Activated naive CD4-positive, alpha-beta T cell treated with anti-CD3 and anti-CD28 coated beads for 36 hours (primary cell): Measurements from ENCODE around the gene PWWP2B. TPM values are rescaled to one million over a fixed set of nuclear protein-coding genes. Genes with fewer than 3 reads are reported as not detected.

Source experiments
- CTCF ChIA-PET: fragments of 350-600 bp; sonication (Branson Sonifier 250); formaldehyde crosslinking; loops from one replicate; lab custom pipeline; 2021; ENCODE audit warnings: antibody characterized with exemption; lab: Charles Lee
- DNase-seq: peaks from one replicate; pipeline ENCODE4 v3.0.0-alpha.2; 2020
- H3K27ac Mint-ChIP-seq: one replicate; pipeline ENCODE4 v1.8.0; 2021; ENCODE audit warnings: mild to moderate bottlenecking, mixed read lengths
- H3K27me3 Mint-ChIP-seq: one replicate; pipeline ENCODE4 v1.8.0; 2021; ENCODE audit warnings: low read depth, mixed read lengths
- H3K36me3 Mint-ChIP-seq: one replicate; pipeline ENCODE4 v1.8.0; 2021; ENCODE audit warnings: low read depth, mixed read lengths
- H3K4me1 Mint-ChIP-seq: one replicate; pipeline ENCODE4 v1.8.0; 2021; ENCODE audit warnings: low read depth, mixed read lengths
- H3K4me3 Mint-ChIP-seq: one replicate; pipeline ENCODE4 v1.8.0; 2021; ENCODE audit warnings: mild to moderate bottlenecking, moderate library complexity, mixed read lengths
- H3K9me3 Mint-ChIP-seq: one replicate; pipeline ENCODE4 v1.8.0; 2021; ENCODE audit warnings: mixed read lengths
- intact Hi-C: fragments of 100-400 bp; cut with micrococcal nuclease; formaldehyde crosslinking; loops from one replicate; pipeline ENCODE4 v1.15.1; 2023
- total RNA-seq, 2 experiments: library from RNA; stranded (reverse); gene quantifications; one replicate each; pipeline ENCODE4 v1.2.3, GENCODE V29; 2021

The PWWP2B gene
- total RNA-seq, 2 experiments from 2014 or later = 1.5 to 2.2 TPM

DNA sequence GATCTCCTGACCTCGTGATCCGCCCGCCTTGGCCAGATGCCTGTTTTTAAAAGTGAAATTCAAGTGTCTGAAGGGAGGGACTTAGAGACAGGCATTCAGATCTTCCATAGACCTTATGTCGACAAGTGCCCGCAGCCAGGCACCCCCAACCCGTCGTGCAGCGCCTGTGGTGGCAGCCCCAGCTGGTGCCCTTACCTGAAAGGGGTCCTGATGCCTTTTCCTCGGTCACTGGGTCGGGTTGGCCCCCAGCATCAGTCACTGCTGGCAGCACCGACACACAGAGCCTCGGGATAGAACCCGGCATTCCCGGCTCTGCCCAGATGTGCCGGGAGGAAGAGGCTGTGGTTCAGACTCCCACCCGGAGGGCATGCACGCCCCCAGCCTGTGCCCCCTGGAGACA is 41.7 kb upstream of the PWWP2B start:
- H3K27ac Mint-ChIP-seq = no peak overlapping the region
- H3K27me3 Mint-ChIP-seq = no peaks in the 10 kb centered on the region
- intact Hi-C loops = no loop called here
- H3K36me3 Mint-ChIP-seq = no peaks in the 10 kb centered on the region
- no peak overlapping the region for H3K4me3 Mint-ChIP-seq
- H3K4me1 Mint-ChIP-seq = peaks cover 3% of the 10 kb centered on the region
- no peak for DNase-seq
- CTCF ChIA-PET = interaction anchor here (0.6 to 0.9 kb wide), 2 partner anchors 15 to 372 kb away, joined by 3 to 4 read pairs; no protein-coding TSS in a partner anchor
- H3K9me3 Mint-ChIP-seq = no peaks in the 10 kb centered on the region

DNA sequence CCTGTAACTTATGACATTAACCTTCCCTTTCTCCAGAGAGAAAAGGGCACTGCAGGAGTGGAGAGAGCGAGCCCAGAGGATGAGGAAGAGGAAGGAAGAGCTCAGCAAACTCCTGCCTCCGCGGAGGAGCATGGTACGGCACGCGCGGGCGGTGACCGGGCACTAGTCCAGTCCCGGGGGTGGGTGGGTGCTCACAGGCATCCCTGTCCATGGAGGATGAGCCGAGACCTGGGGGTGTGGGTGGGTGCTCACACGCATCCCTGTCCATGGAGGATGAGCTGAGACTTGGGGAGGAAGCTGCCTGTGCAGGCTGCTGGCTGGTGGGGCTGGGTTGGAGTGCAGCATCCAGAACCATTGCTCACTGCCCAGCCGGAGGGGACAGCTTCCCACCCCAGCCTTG is 41.2 kb upstream of the PWWP2B start:
- H3K4me3 Mint-ChIP-seq = no peak overlapping the region
- no peak for DNase-seq
- no peak overlapping the region for H3K27ac Mint-ChIP-seq
- CTCF ChIA-PET = interaction anchor here (1.0 kb wide), 1 partner anchor 58 kb away, joined by 3 read pairs; no protein-coding TSS in a partner anchor
- no peaks in the 10 kb centered on the region for H3K9me3 Mint-ChIP-seq
- peaks cover 3% of the 10 kb centered on the region for H3K4me1 Mint-ChIP-seq
- no peaks in the 10 kb centered on the region for H3K27me3 Mint-ChIP-seq
- intact Hi-C loops = no loop called here
- no peaks in the 10 kb centered on the region for H3K36me3 Mint-ChIP-seq

DNA sequence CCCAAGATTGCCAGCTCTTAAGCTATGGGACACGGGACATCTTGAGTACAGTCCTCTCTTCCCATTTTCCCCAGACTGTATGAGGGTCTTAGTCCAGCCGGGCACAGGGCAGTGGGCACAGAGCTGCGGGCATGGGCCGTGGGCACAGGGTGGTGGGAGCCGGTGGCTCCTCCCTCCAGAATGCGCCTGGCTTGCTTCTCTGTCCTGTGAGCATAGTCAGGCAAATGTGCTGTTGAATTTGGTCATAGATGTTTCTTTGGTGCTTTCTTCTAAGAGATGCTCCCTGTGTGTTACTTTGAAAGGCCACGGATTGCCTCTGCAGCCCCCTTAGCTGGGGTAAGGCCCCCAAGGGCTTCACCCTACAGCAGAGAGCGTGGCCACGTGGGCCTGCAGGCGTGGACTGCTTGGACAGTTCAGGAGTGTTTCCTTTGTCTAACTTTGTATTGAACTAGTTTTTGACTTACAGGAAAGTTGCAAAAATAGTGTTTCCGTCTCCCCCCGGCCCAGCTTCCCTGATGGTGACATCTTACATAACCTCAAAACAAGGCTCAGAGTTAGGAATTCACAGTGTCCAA is 40.3 kb upstream of the PWWP2B start:
- no peak for DNase-seq
- CTCF ChIA-PET = interaction anchor here (1.0 to 1.2 kb wide), 2 partner anchors 15 to 59 kb away, joined by 3 to 4 read pairs; no protein-coding TSS in a partner anchor
- Mint-ChIP-seq H3K36me3 (no peaks in the 10 kb centered on the region), H3K4me3 (no peak overlapping the region), H3K27me3 (no peaks in the 10 kb centered on the region), H3K4me1 (peaks cover 3% of the 10 kb centered on the region), H3K27ac (no peak overlapping the region), H3K9me3 (no peaks in the 10 kb centered on the region)
- intact Hi-C loops = no loop called here

GRCh38 chr10:132357286-132358058 is 39.5 kb upstream of the PWWP2B start:
- no peaks in the 10 kb centered on the region for H3K9me3 Mint-ChIP-seq
- H3K4me3 Mint-ChIP-seq = no peak overlapping the region
- intact Hi-C loops = no loop called here
- no peak for DNase-seq
- H3K27ac Mint-ChIP-seq = no peak overlapping the region
- H3K36me3 Mint-ChIP-seq = no peaks in the 10 kb centered on the region
- H3K4me1 Mint-ChIP-seq = peaks cover 3% of the 10 kb centered on the region
- no peaks in the 10 kb centered on the region for H3K27me3 Mint-ChIP-seq
- CTCF ChIA-PET = interaction anchor here (1.2 kb wide), 1 partner anchor 14 kb away, joined by 4 read pairs; no protein-coding TSS in a partner anchor

DNA sequence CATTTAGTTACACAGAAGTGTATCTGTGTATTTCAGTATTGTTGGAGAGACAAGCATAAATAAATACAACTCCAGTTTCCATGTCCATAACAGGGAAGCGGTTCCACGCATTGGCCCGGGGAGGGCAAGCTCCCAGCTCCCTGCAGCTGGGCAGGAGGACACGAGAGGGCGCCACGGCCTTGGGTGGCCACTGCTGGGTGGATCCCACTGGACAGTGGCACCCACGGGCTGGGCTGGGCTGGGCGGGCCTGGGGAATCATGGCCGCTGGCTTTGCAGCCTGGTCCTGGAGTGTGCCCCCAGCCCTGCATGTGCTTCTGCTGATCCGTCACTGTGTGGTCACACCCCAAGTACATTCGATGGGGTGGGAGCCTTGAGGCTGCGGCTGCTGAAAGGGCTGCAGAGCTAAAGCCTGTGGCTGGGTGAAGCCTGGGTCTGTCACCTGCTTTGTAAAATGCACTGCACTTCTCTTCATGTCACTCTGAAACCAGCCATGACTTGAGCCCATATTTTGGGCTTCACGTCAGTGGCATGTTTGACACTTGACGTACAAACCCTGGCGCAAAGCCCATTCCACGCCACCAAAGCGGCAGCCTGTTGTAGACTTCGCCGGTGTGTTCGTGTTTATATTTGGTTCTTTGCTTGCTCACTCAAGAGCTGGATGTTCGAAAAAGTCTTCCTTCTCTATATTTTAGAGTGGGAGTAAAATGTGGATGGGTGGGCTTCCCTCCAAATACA is 37.5 kb upstream of the PWWP2B start:
- no peaks in the 10 kb centered on the region for H3K27me3 Mint-ChIP-seq
- H3K27ac Mint-ChIP-seq = no peak overlapping the region
- CTCF ChIA-PET = interaction anchor here (0.8 to 1.9 kb wide), 3 partner anchors 14 to 87 kb away, joined by 3 to 5 read pairs (median 5); no protein-coding TSS in a partner anchor
- H3K36me3 Mint-ChIP-seq = no peaks in the 10 kb centered on the region
- no peak for DNase-seq
- H3K4me3 Mint-ChIP-seq = no peak overlapping the region
- intact Hi-C loops = no loop called here
- no peaks in the 10 kb centered on the region for H3K4me1 Mint-ChIP-seq
- no peaks in the 10 kb centered on the region for H3K9me3 Mint-ChIP-seq

GRCh38 chr10:132360766-132361447 is 36.1 kb upstream of the PWWP2B start:
- H3K27ac Mint-ChIP-seq = no peak overlapping the region
- peak; percentile 31 for DNase-seq
- CTCF ChIA-PET = interaction anchor here (0.5 to 1.9 kb wide), 10 partner anchors 10 to 277 kb away, joined by 3 to 6 read pairs (median 4); no protein-coding TSS in a partner anchor
- no peaks in the 10 kb centered on the region for H3K27me3 Mint-ChIP-seq
- H3K9me3 Mint-ChIP-seq = no peaks in the 10 kb centered on the region
- intact Hi-C loops = no loop called here
- no peak overlapping the region for H3K4me3 Mint-ChIP-seq
- H3K4me1 Mint-ChIP-seq = no peaks in the 10 kb centered on the region
- no peaks in the 10 kb centered on the region for H3K36me3 Mint-ChIP-seq

DNA sequence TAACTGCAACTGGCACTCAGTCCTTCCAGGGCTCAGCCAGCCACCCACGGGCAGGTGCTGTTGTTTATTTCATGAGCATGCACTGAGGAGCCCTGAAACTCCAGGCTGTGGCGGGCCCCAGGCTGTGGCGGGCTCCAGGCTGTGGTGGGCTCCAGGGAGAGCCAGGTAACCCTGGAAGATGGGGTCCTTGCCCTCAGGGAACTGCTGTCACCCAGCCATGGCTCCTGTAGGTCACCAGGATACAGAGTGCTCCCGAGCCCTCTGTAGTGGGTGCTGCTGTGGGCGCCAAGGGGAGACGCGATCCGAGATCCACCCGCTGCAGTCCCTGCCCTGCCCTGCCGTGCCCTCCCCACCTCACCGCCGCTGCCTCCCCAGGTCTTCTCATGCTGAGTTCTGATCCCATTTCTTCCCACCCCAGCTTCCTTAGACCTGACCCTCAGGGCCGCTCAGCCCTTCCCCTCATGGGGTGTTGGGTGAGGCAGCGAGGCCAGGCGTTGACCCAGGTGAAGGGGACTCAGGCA is 35.4 kb upstream of the PWWP2B start:
- no peak overlapping the region for H3K4me3 Mint-ChIP-seq

DNA sequence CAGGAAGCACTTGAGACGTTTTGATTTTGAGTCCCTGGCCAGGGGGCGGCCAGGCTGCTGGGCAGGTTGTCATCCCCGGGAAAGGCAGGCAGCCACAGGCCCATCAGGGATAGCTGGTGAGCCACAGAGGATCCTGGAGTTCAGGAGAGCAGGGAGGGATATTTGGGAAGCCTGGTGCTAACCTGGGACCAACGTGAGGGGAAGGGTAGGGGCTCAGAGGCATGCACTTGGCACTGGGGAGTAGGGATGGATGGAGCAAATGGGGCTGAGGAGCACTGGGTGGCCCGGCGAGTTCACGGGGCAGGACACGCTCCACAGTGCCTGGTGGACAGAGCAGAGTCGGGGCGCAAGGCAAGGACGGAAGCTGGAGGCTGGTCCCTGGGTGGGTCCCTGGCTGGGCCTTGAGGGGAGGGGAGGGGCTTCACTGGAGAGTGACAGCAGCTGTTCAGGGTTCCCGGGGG is 34.8 kb upstream of the PWWP2B start:
- Mint-ChIP-seq H3K4me3 (no peak overlapping the region), H3K27ac (no peak overlapping the region), H3K27me3 (no peaks in the 10 kb centered on the region), H3K9me3 (no peaks in the 10 kb centered on the region), H3K36me3 (no peaks in the 10 kb centered on the region), H3K4me1 (no peaks in the 10 kb centered on the region)
- intact Hi-C loops = no loop called here
- DNase-seq = no peak
- CTCF ChIA-PET = interaction anchor here (1.1 kb wide), 1 partner anchor 9 kb away, joined by 3 read pairs; no protein-coding TSS in a partner anchor

More for the DNA sequence above, 35.4 kb upstream of the PWWP2B start:
- intact Hi-C loops = no loop called here
- Mint-ChIP-seq H3K27me3 (no peaks in the 10 kb centered on the region), H3K27ac (no peak overlapping the region), H3K36me3 (no peaks in the 10 kb centered on the region), H3K9me3 (no peaks in the 10 kb centered on the region), H3K4me1 (no peaks in the 10 kb centered on the region)
- DNase-seq = no peak
- CTCF ChIA-PET = interaction anchor here (0.5 to 1.7 kb wide), 7 partner anchors 9 to 138 kb away, joined by 3 to 6 read pairs (median 4); no protein-coding TSS in a partner anchor

- H3K27ac Mint-ChIP-seq = no peak overlapping the region
- no peak overlapping the region for H3K4me3 Mint-ChIP-seq
- H3K9me3 Mint-ChIP-seq = no peaks in the 10 kb centered on the region
- no peaks in the 10 kb centered on the region for H3K27me3 Mint-ChIP-seq
- no peak for DNase-seq
- H3K4me1 Mint-ChIP-seq = no peaks in the 10 kb centered on the region
- CTCF ChIA-PET = no interaction called here
- H3K36me3 Mint-ChIP-seq = no peaks in the 10 kb centered on the region
- intact Hi-C loops = no loop called here
Observed at GRCh38 chr10:132363376-132363775, 33.6 kb upstream of the PWWP2B start.

GRCh38 chr10:132363921-132364593 is 32.9 kb upstream of the PWWP2B start:
- no peak for DNase-seq
- H3K36me3 Mint-ChIP-seq = no peaks in the 10 kb centered on the region
- intact Hi-C loops = no loop called here
- no peaks in the 10 kb centered on the region for H3K27me3 Mint-ChIP-seq
- no peak overlapping the region for H3K27ac Mint-ChIP-seq
- H3K9me3 Mint-ChIP-seq = no peaks in the 10 kb centered on the region
- H3K4me1 Mint-ChIP-seq = no peaks in the 10 kb centered on the region
- no peak overlapping the region for H3K4me3 Mint-ChIP-seq
- CTCF ChIA-PET = no interaction called here

DNA sequence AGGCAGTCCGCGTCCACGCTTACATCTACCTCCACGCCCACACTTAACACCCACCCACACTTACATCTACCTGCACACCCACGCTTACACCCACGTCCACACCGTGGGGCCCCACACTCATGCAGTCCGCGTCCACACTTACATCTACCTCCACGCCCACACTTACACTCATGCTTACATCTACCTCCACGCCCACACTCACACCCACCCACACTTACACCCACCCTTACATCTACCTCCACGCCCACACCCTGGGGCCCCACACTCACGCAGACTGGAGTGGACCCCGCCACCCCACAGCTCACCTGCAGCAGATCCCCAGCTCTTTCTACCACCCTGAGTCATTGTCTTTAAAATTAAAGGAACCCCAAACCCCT is 32.4 kb upstream of the PWWP2B start:
- intact Hi-C loops = no loop called here
- CTCF ChIA-PET = no interaction called here
- H3K27ac Mint-ChIP-seq = no peak overlapping the region
- no peak overlapping the region for H3K4me3 Mint-ChIP-seq
- H3K9me3 Mint-ChIP-seq = no peaks in the 10 kb centered on the region
- no peaks in the 10 kb centered on the region for H3K4me1 Mint-ChIP-seq
- H3K36me3 Mint-ChIP-seq = no peaks in the 10 kb centered on the region
- no peaks in the 10 kb centered on the region for H3K27me3 Mint-ChIP-seq
- DNase-seq = no peak
